OCI-LY7 (cell line): ENCODE results near the gene MACC1.

Experiments used
- EZH2phosphoT487 ChIP-seq: fragments of 200-600 bp; sonication (generic); IDR thresholded peaks from 2 replicates; pipeline ENCODE4 v1.6.1; 2018; ENCODE audit warnings: low read depth, borderline replicate concordance, mild to moderate bottlenecking, mixed run types, antibody characterized with exemption, low read length, moderate library complexity, mixed read lengths
- TF ChIP-seq, protein P1 (sequence below): fragments of 200-600 bp; sonication (generic); conservative IDR thresholded peaks from 2 replicates; pipeline ENCODE4 v1.5.1; 2014; ENCODE audit warnings: mild to moderate bottlenecking, antibody characterized with exemption, low read length, moderate library complexity, mixed read lengths

DNA sequence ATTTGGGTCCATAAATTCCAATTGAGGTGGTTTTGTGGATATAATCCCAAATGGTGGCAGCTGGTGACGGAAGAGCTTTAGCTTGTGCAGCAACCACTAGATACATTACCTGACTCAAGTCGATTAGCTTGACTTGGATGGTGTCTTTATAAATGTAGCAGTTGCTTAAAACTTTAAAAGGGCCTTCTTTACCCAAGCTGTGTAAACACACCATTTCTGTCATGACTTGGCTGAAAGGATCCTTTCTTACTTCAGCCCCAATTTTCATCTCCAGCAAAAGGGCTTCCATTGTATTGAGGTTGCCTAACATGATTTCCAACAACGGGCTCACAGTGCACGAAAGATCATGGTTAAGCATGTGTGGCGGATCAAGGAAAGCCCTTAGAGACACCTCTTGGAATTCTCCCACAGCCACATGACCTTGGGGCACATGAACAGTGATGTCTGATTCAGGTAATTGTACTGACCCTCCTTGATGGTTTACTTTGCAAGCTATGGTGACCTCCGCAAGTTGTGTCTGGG lies 57.9 kb downstream of the MACC1 start:
- no peak for TF ChIP-seq EZH2phosphoT487
- TF ChIP-seq, protein P1, sequence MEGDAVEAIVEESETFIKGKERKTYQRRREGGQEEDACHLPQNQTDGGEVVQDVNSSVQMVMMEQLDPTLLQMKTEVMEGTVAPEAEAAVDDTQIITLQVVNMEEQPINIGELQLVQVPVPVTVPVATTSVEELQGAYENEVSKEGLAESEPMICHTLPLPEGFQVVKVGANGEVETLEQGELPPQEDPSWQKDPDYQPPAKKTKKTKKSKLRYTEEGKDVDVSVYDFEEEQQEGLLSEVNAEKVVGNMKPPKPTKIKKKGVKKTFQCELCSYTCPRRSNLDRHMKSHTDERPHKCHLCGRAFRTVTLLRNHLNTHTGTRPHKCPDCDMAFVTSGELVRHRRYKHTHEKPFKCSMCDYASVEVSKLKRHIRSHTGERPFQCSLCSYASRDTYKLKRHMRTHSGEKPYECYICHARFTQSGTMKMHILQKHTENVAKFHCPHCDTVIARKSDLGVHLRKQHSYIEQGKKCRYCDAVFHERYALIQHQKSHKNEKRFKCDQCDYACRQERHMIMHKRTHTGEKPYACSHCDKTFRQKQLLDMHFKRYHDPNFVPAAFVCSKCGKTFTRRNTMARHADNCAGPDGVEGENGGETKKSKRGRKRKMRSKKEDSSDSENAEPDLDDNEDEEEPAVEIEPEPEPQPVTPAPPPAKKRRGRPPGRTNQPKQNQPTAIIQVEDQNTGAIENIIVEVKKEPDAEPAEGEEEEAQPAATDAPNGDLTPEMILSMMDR, result no peak
